Activated T-cell treated with anti-CD3 and anti-CD28 coated beads, Interleukin-2, amount 50 U/mL, for 24 hours (primary cell): ENCODE results near the gene CREB5.
"Not testable (repeated sequence)": the region's sequence is repeated elsewhere in the genome, so short reads cannot be mapped to it uniquely, and the experiment has no call there.

Source experiments
- DNase-seq: peaks from one replicate; pipeline ENCODE4 v3.0.0-alpha.2; 2020
- H3K27ac Mint-ChIP-seq: 2 replicates; pipeline ENCODE4 v1.8.0; 2020; ENCODE audit warnings: mild to moderate bottlenecking, mixed read lengths
- H3K27me3 Mint-ChIP-seq: 2 replicates; pipeline ENCODE4 v1.8.0; 2020; ENCODE audit warnings: mixed read lengths
- H3K36me3 Mint-ChIP-seq: 2 replicates; pipeline ENCODE4 v1.8.0; 2020; ENCODE audit warnings: low read depth, mixed read lengths
- H3K4me1 Mint-ChIP-seq: 2 replicates; pipeline ENCODE4 v1.8.0; 2020; ENCODE audit warnings: low read depth, mixed read lengths
- H3K4me3 Mint-ChIP-seq: 2 replicates; pipeline ENCODE4 v1.8.0; 2020; ENCODE audit warnings: mild to moderate bottlenecking, moderate library complexity, mixed read lengths
- H3K9me3 Mint-ChIP-seq: 2 replicates; pipeline ENCODE4 v1.8.0; 2020; ENCODE audit warnings: mixed read lengths

CREB5 gene

GRCh38 chr7:28808796-28809533 lies 396.6 kb downstream of the CREB5 start:
- Mint-ChIP-seq H3K27me3 (peaks cover 8% of the 10 kb centered on the region), H3K4me1 (no peaks in the 10 kb centered on the region), H3K36me3 (no peaks in the 10 kb centered on the region), H3K27ac (no peak overlapping the region), H3K9me3 (no peaks in the 10 kb centered on the region), H3K4me3 (no peak overlapping the region)
- no peak for DNase-seq

DNA sequence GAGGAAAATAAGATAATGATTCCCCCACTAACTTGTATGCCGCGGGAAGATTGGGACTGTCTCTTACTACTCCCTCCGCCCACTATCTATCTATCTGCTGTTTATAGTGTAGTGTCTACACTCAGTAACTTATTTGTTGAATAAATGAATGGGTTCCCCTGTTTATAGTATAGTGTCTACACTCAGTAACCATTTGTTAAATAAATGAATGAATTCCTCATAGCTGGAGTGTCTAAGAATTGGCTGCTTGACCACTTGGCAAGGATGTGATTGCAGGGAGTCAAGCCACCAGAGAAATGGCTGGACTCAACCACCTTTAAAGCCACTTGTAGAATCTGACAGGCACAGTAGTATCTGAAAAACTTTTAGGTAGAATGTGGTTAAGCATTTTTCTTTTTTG lies 398.7 kb downstream of the CREB5 start:
- H3K4me1 Mint-ChIP-seq = no peaks in the 10 kb centered on the region
- no peaks in the 10 kb centered on the region for H3K9me3 Mint-ChIP-seq
- H3K27ac Mint-ChIP-seq = no peak overlapping the region
- H3K27me3 Mint-ChIP-seq = peaks cover 3% of the 10 kb centered on the region
- no peaks in the 10 kb centered on the region for H3K36me3 Mint-ChIP-seq
- no peak overlapping the region for H3K4me3 Mint-ChIP-seq
- no peak for DNase-seq

GRCh38 chr7:28811701-28812430 lies 399.5 kb downstream of the CREB5 start:
- Mint-ChIP-seq H3K27ac (no peak overlapping the region), H3K36me3 (no peaks in the 10 kb centered on the region), H3K27me3 (peaks cover 3% of the 10 kb centered on the region), H3K4me1 (no peaks in the 10 kb centered on the region), H3K4me3 (no peak overlapping the region), H3K9me3 (no peaks in the 10 kb centered on the region)
- DNase-seq = no peak

GRCh38 chr7:28812616-28813015 lies 400.3 kb downstream of the CREB5 start:
- Mint-ChIP-seq H3K27ac (no peak overlapping the region), H3K36me3 (no peaks in the 10 kb centered on the region), H3K27me3 (peaks cover 3% of the 10 kb centered on the region), H3K9me3 (no peaks in the 10 kb centered on the region), H3K4me3 (no peak overlapping the region), H3K4me1 (no peaks in the 10 kb centered on the region)
- DNase-seq = no peak

DNA sequence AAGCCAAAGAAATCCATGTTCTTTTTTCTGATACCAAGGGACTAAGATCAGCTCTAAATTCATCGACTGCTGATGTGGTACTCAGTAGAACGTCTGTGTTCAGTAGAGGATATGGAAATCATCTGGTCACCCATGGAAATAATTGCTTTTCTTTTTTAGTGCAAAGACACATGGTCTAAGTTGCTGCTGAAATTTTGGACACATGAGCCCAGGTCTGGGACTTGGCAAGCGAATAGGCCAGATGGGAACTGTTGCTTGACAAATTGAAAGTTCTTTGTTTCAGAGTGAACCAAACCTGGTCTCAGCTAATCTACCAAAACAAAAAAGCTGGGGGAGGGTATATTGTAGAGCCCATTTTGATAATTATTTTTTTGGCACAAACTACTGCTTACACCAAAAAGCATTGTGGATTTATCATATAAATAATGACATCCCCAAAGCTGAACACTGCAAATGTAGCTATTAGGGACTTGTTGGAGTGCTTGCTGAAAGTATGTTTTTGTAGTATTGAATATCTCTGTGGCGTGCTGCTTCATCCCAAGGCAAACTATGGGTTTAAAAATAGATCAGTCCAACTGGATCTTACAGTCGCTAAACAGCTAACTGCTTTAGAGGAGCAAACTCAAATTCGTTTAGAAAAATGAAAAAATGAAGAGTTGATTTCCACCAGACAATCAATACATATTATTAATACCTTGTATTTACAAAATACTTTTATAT lies 401.1 kb downstream of the CREB5 start:
- Mint-ChIP-seq H3K36me3 (no peaks in the 10 kb centered on the region), H3K27me3 (peaks cover 3% of the 10 kb centered on the region), H3K4me3 (no peak overlapping the region), H3K27ac (no peak overlapping the region), H3K9me3 (no peaks in the 10 kb centered on the region), H3K4me1 (no peaks in the 10 kb centered on the region)
- no peak for DNase-seq

GRCh38 chr7:28815369-28815927 lies 403.1 kb downstream of the CREB5 start:
- H3K9me3 Mint-ChIP-seq = no peaks in the 10 kb centered on the region
- no peak for DNase-seq
- H3K27me3 Mint-ChIP-seq = no peaks in the 10 kb centered on the region
- no peaks in the 10 kb centered on the region for H3K4me1 Mint-ChIP-seq
- H3K36me3 Mint-ChIP-seq = no peaks in the 10 kb centered on the region
- H3K27ac Mint-ChIP-seq = no peak overlapping the region
- no peak overlapping the region for H3K4me3 Mint-ChIP-seq

- no peak overlapping the region for H3K27ac Mint-ChIP-seq
- H3K9me3 Mint-ChIP-seq = no peaks in the 10 kb centered on the region
- no peaks in the 10 kb centered on the region for H3K36me3 Mint-ChIP-seq
- no peaks in the 10 kb centered on the region for H3K4me1 Mint-ChIP-seq
- no peaks in the 10 kb centered on the region for H3K27me3 Mint-ChIP-seq
- H3K4me3 Mint-ChIP-seq = no peak overlapping the region
- no peak for DNase-seq
Measured at GRCh38 chr7:28815928-28816373, 403.6 kb downstream of the CREB5 start.

DNA sequence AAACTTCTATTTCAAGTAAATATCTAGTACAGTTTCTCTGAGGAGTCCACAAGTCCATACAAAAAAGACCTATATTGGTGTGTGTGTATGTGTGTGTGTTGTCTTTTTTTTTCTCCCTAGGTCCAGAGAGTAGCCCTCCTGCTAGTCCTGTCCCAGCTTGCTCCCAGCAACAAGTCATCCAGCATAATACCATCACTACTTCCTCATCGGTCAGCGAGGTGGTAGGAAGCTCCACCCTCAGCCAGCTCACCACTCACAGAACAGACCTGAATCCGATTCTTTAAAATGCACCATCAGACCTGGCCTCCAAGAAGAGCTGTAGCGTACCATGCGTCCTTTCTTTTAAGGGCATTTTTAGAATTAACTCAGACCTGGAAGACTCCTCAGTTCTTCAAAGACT lies 406.7 kb downstream of the CREB5 start:
- H3K4me1 Mint-ChIP-seq = no peaks in the 10 kb centered on the region
- H3K4me3 Mint-ChIP-seq = no peak overlapping the region
- no peaks in the 10 kb centered on the region for H3K9me3 Mint-ChIP-seq
- H3K27ac Mint-ChIP-seq = no peak overlapping the region
- peaks cover 11% of the 10 kb centered on the region for H3K27me3 Mint-ChIP-seq
- DNase-seq = no peak
- no peaks in the 10 kb centered on the region for H3K36me3 Mint-ChIP-seq

GRCh38 chr7:28823582-28823981 lies 411.3 kb downstream of the CREB5 start:
- Mint-ChIP-seq H3K9me3 (no peaks in the 10 kb centered on the region), H3K27ac (no peak overlapping the region), H3K4me3 (no peak overlapping the region), H3K27me3 (peaks cover 27% of the 10 kb centered on the region), H3K36me3 (no peaks in the 10 kb centered on the region), H3K4me1 (no peaks in the 10 kb centered on the region)
- DNase-seq = no peak

DNA sequence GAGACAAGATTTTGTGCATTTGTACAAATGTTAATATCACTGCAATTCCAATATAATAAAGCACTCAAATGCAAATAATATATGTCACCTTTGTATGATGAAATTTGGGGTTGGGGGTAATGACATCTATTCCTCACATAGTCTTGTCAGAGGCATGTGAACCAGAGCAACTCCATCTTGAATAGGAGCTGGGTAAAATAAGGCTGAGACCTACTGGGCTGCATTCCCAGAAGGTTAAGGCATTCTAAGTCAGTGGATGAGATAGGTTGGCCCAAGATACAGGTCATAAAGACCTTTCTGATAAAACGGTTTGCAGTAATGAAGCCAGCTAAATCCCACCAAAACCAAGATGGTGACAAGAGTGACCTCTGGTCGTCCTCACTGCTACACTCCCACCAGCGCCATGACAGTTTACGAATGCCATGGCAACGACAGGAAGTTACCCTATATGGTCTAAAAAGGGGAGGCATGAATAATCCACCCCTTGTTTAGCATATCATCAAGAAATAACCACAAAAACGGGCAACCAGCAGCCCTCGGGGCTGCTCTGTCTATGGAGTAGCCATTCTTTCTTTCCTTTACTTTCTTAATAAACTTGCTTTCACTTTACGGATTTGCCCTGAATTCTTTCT lies 413.6 kb downstream of the CREB5 start:
- not testable (repeated sequence) for H3K36me3 Mint-ChIP-seq, H3K27ac Mint-ChIP-seq, H3K9me3 Mint-ChIP-seq, H3K4me3 Mint-ChIP-seq, H3K4me1 Mint-ChIP-seq, DNase-seq
- H3K27me3 Mint-ChIP-seq = peaks cover 27% of the 10 kb centered on the region

- no peak for DNase-seq
- no peaks in the 10 kb centered on the region for H3K4me1 Mint-ChIP-seq
- H3K4me3 Mint-ChIP-seq = no peak overlapping the region
- H3K27ac Mint-ChIP-seq = no peak overlapping the region
- no peaks in the 10 kb centered on the region for H3K9me3 Mint-ChIP-seq
- peaks cover 16% of the 10 kb centered on the region for H3K27me3 Mint-ChIP-seq
- H3K36me3 Mint-ChIP-seq = no peaks in the 10 kb centered on the region
Measured at GRCh38 chr7:28830846-28831245, 418.5 kb downstream of the CREB5 start.

GRCh38 chr7:28832669-28833068 lies 420.4 kb downstream of the CREB5 start:
- Mint-ChIP-seq H3K4me3 (no peak overlapping the region), H3K36me3 (no peaks in the 10 kb centered on the region), H3K9me3 (no peaks in the 10 kb centered on the region), H3K27ac (no peak overlapping the region), H3K27me3 (peaks cover 3% of the 10 kb centered on the region), H3K4me1 (no peaks in the 10 kb centered on the region)
- no peak for DNase-seq

DNA sequence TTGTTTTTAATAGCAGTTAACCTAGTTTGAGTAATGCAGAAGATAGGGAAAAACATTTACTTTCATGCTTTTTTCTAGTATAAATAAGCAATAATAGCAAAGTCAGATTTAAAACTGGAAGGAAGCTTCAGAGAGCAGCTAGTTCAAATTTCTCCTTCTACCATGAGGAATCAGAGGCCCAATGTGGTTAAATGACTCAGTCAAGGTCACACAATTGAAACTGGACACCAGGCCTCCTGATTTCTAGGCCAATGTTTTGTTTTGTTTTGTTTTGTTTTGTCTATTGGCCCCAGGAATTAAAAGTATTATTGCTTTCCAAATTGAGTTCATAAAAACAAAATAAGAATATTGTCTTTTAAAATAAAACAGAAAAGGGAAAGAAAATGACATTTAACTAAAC lies 423.5 kb downstream of the CREB5 start:
- Mint-ChIP-seq H3K36me3 (no peaks in the 10 kb centered on the region), H3K27me3 (peaks cover 6% of the 10 kb centered on the region), H3K9me3 (no peaks in the 10 kb centered on the region), H3K27ac (no peak overlapping the region), H3K4me1 (no peaks in the 10 kb centered on the region), H3K4me3 (no peak overlapping the region)
- no peak for DNase-seq

DNA sequence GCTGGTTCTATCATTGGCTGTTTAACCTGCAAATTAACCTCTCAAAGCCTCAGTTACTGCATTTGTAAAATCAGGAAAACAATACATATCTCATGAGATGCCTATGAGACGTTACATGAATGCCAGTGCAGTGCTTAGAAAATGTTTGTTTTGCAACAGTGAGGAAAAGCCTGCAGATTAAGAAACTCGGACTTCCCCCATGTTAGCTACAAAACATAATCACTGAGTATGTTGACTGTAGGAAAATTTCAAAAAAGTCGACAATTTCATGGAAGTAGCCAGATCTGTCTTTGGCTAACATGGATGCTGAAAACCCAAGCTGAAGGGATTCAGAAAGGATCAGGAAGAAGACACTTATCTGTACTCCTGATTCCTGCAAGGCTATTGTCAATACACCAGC lies 424.4 kb downstream of the CREB5 start:
- no peaks in the 10 kb centered on the region for H3K9me3 Mint-ChIP-seq
- peaks cover 9% of the 10 kb centered on the region for H3K27me3 Mint-ChIP-seq
- H3K4me1 Mint-ChIP-seq = no peaks in the 10 kb centered on the region
- DNase-seq = no peak
- no peak overlapping the region for H3K4me3 Mint-ChIP-seq
- H3K27ac Mint-ChIP-seq = no peak overlapping the region
- H3K36me3 Mint-ChIP-seq = no peaks in the 10 kb centered on the region
